Measurements from ENCODE around the gene UBIAD1. TPM values are rescaled to one million over a fixed set of nuclear protein-coding genes. Genes with fewer than 3 reads are reported as not detected.
"Not testable (repeated sequence)": the region's sequence is repeated elsewhere in the genome, so short reads cannot be mapped to it uniquely, and the experiment has no call there.

The UBIAD1 gene
- total and polyA plus RNA-seq, 2 of the 4 experiments (the other 2 are of a cell fraction) = 6.3 to 9.5 TPM

DNA sequence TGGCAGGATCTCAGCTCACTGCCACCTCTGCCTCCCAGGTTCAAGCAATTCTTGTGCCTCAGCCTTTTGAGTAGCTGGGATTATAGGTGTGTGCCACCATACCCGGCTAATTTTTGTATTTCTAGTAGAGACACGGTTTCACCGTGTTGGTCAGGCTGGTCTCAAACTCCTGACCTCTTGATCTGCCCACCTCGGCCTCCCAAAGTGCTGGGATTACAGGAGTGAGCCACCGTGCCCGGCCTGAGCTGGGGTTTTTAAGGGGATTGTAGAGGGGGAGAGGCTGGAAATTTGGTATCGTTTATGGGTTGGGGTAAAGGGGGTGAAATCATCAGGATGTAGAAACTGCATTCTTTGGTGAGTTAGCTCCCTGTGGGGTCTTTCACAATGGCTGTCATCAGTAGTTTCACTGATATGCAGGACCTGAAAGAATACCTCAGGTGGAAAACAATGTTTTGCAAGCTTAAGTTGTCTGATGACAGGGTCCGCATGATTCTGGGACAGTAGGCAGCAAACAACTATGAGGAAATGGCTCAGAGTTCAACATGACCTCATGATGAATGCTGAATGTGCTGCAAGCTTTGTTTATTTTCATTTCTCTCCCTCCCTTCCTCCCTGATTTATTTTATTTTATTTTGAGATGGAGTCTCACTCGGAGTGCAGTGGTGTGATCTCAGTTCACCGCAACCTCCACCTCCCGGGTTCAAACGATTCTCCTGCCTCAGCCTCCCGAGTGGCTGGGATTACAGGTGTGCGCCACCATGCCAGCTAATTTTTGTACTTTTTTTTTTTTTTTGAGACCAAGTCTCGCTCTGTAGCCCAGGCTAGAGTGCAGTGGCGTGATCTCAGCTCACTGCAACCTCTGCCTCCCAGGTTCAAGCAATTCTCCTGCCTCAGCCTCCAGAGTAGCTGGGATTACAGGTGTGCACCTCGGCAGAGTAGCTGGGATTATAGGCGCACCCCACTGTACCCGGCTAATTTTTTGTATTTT lies 5.4 kb upstream of the UBIAD1 start:
- H4K91ac ChIP-seq (ENCODE audit: insufficient read depth, low read depth, low read length); H3K9me1 ChIP-seq (ENCODE audit: insufficient read depth, low read length); H3K4me1 ChIP-seq (ENCODE audit: control insufficient read depth, insufficient read depth, low read length); POLR2A ChIA-PET (ENCODE audit: unreplicated experiment); H2AK9ac ChIP-seq (replicated peaks; ENCODE audit: low read depth, low read length, poor library complexity); in situ Hi-C loops (cut with MboI; ENCODE audit: low sequenced_read_pairs); H4K8ac ChIP-seq (ENCODE audit: low read depth in 2 of 2, low read length in 2 of 2); BruUV-seq (replicated peaks); H2BK120ac ChIP-seq (ENCODE audit: low read depth, low read length); CTCF ChIA-PET; H2AK5ac ChIP-seq (ENCODE audit: low read depth, low read length); H3K9ac ChIP-seq (ENCODE audit: low read depth, low read length); H3K23ac ChIP-seq (ENCODE audit: low read depth, low read length); H4K20me1 ChIP-seq (ENCODE audit: insufficient read depth, low read length); H2BK15ac ChIP-seq (ENCODE audit: low read depth, low read length); H3K79me1 ChIP-seq (ENCODE audit: low read depth in 1 of 2, low read length in 2 of 2); H3K4me3 ChIP-seq (ENCODE audit: insufficient read depth, low read depth, low read length); H3K27me3 ChIP-seq (ENCODE audit: control insufficient read depth, insufficient read depth, low read length); H3K27ac ChIP-seq (ENCODE audit: insufficient read depth, low read length); H4K5ac ChIP-seq (ENCODE audit: low read depth, low read length); dilution Hi-C loops (cut with HindIII; ENCODE audit: low sequenced_read_pairs, unreplicated experiment); H3K4ac ChIP-seq (ENCODE audit: low read depth, low read length); H2AFZ ChIP-seq (replicated peaks; ENCODE audit: low read length, poor library complexity); H2BK20ac ChIP-seq (ENCODE audit: low read depth, low read length); H3K9me3 ChIP-seq (ENCODE audit: control insufficient read depth, insufficient read depth, low read length); H3K4me2 ChIP-seq (ENCODE audit: low read depth, low read length); H3K56ac ChIP-seq (ENCODE audit: extremely low read depth, insufficient read depth, low read length); H3K18ac ChIP-seq (ENCODE audit: low read depth, low read length); H3K14ac ChIP-seq (replicated peaks; ENCODE audit: low read depth, low read length); H2BK5ac ChIP-seq (ENCODE audit: low read depth, low read length, poor library complexity, severe bottlenecking); H3K36me3 ChIP-seq (ENCODE audit: control insufficient read depth, insufficient read depth, low read length): not testable (repeated sequence)
- intact Hi-C loops (cut with micrococcal nuclease) = loop anchor here (10.0 kb wide), 1 partner anchor 207 kb away; the partner anchor contains the start of gene DISP3
- DNase-seq (peak; percentile 84), ATAC-seq (ENCODE audit: low read depth) (peak; percentile 44; the same call in 1 of the 2 replicates)
- TF ChIP-seq FOS (IDR thresholded peaks at IDR 0.05; ENCODE audit: low read depth, low read length) (0 out of 2 replicates have a peak, but pooled peaks have one; percentile 11), CEBPB (IDR thresholded peaks at IDR 0.05; ENCODE audit: low read depth, low read length) (peak; percentile 83), MAZ (IDR thresholded peaks at IDR 0.05; ENCODE audit: borderline replicate concordance, low read depth, low read length) (0 out of 2 replicates have a peak, but pooled peaks have one; percentile 10)
- WGBS, 2 experiments (ENCODE audit: extremely low coverage in 2 of 2, insufficient read length in 1 of 2) = 87% methylated on average over 3 of the region's 19 CpGs; no CpG with 5 or more reads in 1 of the 2 experiments
